ENCODE measurements around the gene SRGN. TPM values are rescaled to one million over a fixed set of nuclear protein-coding genes. Genes with fewer than 3 reads are reported as not detected.
A peak's percentile ranks its signal among the peaks of the same experiment; 100 is the strongest.

Gene SRGN
- total and polyA plus RNA-seq, 10 of the 15 experiments (the other 5 are each of a cell fraction or from before 2014, with no cell fraction given): 382 to 2,414 (median 885) TPM

DNA sequence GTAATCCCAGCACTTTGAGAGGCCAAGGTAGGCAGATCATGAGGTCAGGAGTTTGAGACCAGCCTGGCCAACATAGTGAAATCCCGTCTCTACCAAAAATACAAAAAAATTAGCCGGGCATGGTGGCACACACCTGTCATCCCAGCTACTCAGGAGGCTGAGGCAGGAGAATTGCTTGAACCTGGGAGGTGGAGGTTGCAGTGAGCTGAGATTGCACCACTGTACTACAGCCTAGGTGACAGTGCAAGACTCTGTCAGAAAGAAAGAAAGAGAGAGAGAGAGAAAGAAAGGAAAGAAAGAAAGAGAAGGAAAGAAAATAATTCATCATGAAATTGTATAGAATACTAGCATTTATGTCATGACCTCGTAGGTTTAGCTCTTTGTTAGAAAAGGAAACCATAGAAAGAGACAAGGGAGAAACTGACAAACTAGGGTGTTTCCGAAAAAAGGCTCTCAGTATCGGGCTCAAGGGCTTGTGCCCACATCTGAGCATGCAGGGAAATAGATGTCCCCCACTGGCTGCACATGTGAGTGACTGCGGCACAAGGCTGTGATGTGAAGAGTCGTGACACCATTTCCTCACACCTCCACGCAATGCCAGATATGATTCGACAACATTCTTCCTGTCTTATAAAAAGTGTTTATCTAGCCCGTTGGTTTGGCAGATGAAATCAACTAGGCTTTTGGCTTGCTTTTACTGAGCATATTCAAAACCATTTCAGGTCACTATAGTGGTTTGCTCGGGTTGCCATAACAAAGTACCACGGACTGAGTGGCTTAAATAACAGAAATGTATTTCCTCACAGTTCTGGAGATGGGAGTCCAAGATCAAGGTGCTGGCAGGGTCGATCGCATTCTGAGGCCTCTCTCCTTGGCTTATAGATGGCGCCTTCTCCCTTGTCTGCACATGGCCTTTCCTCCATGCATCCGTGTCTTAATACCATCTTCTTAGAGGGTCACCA, 2.0 kb downstream of the SRGN start (continued):
- 0 out of 2 replicates have a peak, but pooled peaks have one; percentile 24 for TF ChIP-seq PML (IDR thresholded peaks at IDR 0.05; ENCODE audit: low read length)
- TF ChIP-seq POLR2A (IDR thresholded peaks at IDR 0.05; ENCODE audit: low read depth, low read length): peak; percentile 58
- peak; percentile 12; the same call in 1 of the 2 replicates for TF ChIP-seq SMAD5 (IDR thresholded peaks at IDR 0.05; ENCODE audit: low read depth)
- TF ChIP-seq PAX5 (IDR thresholded peaks at IDR 0.05; ENCODE audit: borderline replicate concordance, low read depth, low read length): peak; percentile 60; the same call in 1 of the 2 replicates
- TF ChIP-seq CREB1 (IDR thresholded peaks at IDR 0.05; ENCODE audit: low read depth): peak; percentile 96
- 0 out of 2 replicates have a peak, but pooled peaks have one; percentile 14 for TF ChIP-seq NFYB (IDR thresholded peaks at IDR 0.05; ENCODE audit: insufficient read depth, low read depth, low read length)
- TF ChIP-seq RAD51 (IDR thresholded peaks at IDR 0.05): 0 out of 2 replicates have a peak, but pooled peaks have one; percentile 34
- 0 out of 2 replicates have a peak, but pooled peaks have one; percentile 17 for TF ChIP-seq NR2F1 (conservative IDR thresholded peaks at IDR 0.05)
- peak; percentile 93 for TF ChIP-seq POLR2AphosphoS5 (IDR thresholded peaks at IDR 0.05; ENCODE audit: low read length)
- TF ChIP-seq NFXL1 (IDR thresholded peaks at IDR 0.05; ENCODE audit: borderline replicate concordance): no peak
- TF ChIP-seq HCFC1 (IDR thresholded peaks at IDR 0.05; ENCODE audit: low read length): no peak
- TF ChIP-seq ATF7 (IDR thresholded peaks at IDR 0.05; ENCODE audit: low read depth): peak; percentile 40; the same call in 1 of the 2 replicates
- TF ChIP-seq BHLHE40 (IDR thresholded peaks at IDR 0.05; ENCODE audit: borderline replicate concordance in 1 of 2, low read depth in 2 of 2, low read length in 1 of 2): peak; percentile 57 to 58
- peak; percentile 41; the same call in 1 of the 2 replicates for TF ChIP-seq MTA3 (IDR thresholded peaks at IDR 0.05; ENCODE audit: borderline replicate concordance, low read length)
- TF ChIP-seq BMI1 (IDR thresholded peaks at IDR 0.05; ENCODE audit: borderline replicate concordance): peak; percentile 39; the same call in 1 of the 2 replicates
- TF ChIP-seq, protein P1, sequence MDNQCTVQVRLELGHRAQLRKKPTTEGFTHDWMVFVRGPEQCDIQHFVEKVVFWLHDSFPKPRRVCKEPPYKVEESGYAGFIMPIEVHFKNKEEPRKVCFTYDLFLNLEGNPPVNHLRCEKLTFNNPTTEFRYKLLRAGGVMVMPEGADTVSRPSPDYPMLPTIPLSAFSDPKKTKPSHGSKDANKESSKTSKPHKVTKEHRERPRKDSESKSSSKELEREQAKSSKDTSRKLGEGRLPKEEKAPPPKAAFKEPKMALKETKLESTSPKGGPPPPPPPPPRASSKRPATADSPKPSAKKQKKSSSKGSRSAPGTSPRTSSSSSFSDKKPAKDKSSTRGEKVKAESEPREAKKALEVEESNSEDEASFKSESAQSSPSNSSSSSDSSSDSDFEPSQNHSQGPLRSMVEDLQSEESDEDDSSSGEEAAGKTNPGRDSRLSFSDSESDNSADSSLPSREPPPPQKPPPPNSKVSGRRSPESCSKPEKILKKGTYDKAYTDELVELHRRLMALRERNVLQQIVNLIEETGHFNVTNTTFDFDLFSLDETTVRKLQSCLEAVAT (IDR thresholded peaks at IDR 0.05): peak; percentile 93
- TF ChIP-seq HDAC2 (IDR thresholded peaks at IDR 0.05): no peak
- no peak for TF ChIP-seq KLF5 (IDR thresholded peaks at IDR 0.05; ENCODE audit: partially characterized antibody)
- TF ChIP-seq, protein P2, sequence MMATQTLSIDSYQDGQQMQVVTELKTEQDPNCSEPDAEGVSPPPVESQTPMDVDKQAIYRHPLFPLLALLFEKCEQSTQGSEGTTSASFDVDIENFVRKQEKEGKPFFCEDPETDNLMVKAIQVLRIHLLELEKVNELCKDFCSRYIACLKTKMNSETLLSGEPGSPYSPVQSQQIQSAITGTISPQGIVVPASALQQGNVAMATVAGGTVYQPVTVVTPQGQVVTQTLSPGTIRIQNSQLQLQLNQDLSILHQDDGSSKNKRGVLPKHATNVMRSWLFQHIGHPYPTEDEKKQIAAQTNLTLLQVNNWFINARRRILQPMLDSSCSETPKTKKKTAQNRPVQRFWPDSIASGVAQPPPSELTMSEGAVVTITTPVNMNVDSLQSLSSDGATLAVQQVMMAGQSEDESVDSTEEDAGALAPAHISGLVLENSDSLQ (IDR thresholded peaks at IDR 0.05): peak; percentile 92
- TF ChIP-seq ETV6 (conservative IDR thresholded peaks at IDR 0.05 in 1 of 2, IDR thresholded peaks at IDR 0.05 in 1 of 2; ENCODE audit: borderline replicate concordance in 1 of 2, low read depth in 1 of 2): no peak; a peak in 1 of 4 replicates
- peak; percentile 12 for TF ChIP-seq MEF2B (IDR thresholded peaks at IDR 0.05; ENCODE audit: partially characterized antibody, poor library complexity, severe bottlenecking)
- peak; percentile 64; the same call in 1 of the 2 replicates for TF ChIP-seq NBN (IDR thresholded peaks at IDR 0.05)
- peak; percentile 43; the same call in 1 of the 2 replicates for TF ChIP-seq RUNX3 (IDR thresholded peaks at IDR 0.05; ENCODE audit: low read length)
- TF ChIP-seq BACH1 (IDR thresholded peaks at IDR 0.05; ENCODE audit: borderline replicate concordance): peak; percentile 71
- no peak for TF ChIP-seq RCOR1 (conservative IDR thresholded peaks at IDR 0.05; ENCODE audit: low read depth, low read length)
- TF ChIP-seq SMARCA5 (IDR thresholded peaks at IDR 0.05): 0 out of 2 replicates have a peak, but pooled peaks have one; percentile 43

Measured in GM12878 (cell line).